Activated T-cell treated with anti-CD3 and anti-CD28 coated beads, Interleukin-2, amount 50 U/mL, for 48 hours (primary cell): Measurements from ENCODE around the gene ERMAP.

Experiments used
- DNase-seq, 2 experiments: peaks; one replicate each; pipeline ENCODE4 v3.0.0-alpha.2; 2020

Gene ERMAP, protein sequence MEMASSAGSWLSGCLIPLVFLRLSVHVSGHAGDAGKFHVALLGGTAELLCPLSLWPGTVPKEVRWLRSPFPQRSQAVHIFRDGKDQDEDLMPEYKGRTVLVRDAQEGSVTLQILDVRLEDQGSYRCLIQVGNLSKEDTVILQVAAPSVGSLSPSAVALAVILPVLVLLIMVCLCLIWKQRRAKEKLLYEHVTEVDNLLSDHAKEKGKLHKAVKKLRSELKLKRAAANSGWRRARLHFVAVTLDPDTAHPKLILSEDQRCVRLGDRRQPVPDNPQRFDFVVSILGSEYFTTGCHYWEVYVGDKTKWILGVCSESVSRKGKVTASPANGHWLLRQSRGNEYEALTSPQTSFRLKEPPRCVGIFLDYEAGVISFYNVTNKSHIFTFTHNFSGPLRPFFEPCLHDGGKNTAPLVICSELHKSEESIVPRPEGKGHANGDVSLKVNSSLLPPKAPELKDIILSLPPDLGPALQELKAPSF

DNA sequence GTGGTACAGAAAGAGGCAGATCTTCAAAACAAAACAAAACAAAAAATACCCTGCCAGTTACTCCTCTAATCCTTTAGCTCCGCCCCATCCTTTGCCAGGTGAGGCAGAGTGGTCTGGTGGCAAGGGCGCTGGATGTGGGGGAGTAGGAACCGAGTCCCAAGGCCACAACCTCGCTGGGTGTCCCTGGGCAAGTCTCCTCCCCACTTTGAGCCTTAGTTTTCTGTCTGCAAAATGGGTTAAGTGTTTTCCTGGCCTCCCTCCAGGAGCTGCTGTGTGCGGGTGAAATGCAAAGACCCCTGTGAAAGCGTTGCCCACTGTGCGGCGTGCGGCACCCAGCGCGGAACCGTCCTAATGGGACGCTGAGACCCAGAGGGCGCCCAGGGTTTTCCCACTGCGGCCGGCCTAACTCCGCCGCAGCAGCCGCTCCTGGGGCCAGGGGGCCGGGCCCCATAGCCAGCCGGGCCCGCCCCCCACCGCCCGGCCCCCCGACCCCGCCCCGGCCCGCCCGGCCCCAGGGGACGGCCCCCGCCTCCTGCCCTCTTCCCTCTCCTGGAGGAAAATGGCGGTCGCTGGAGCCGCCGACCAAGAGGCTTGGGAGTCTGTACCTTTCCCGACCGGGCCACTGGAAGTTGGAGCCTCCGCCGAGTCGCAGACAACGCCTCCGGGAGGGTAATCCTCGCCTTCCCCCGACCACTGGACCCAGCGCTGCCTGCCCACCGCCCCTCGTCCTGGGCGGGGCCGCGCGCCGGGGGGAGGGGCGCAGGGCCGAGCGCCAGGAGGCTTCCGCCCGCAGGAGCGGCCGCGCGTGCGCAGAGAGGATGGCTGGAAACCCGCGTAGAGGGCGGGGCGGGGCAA is at the start of gene ERMAP, which contains the start of gene SVBP:
Gene ERMAP (plus strand): TSS at position 538 of the 855 bp plus-strand sequence. CDS start 13,327 bp downstream, outside the sequence.
Gene SVBP (minus strand): TSS at position 813 of the 855 bp plus-strand sequence. CDS start 853 bp downstream, outside the sequence.
- DNase-seq = peak; percentile 94 to 96

- DNase-seq = no peak
These were observed 49.4 kb upstream of the ERMAP start for GRCh38 chr1:42767510-42768000.

DNA sequence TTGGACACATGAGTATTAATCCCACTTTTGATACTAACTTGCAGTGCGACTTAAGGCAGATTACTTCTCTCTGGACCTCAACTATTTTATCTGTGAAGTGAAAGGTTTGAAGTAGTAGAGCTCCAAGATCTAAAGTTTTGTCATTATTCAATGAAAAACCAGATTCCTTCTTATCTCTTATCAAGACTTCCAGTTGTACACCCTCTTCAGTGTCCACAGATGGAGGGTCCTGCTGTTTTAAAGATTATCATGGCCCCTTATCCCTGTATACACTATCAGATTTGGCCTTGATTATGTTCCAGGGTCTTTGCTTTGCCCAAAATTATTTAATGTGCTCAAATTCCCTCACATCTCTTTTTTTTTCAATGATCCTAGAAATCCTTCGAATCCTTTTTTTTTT is 48.8 kb upstream of the ERMAP start:
- no peak for DNase-seq

- DNase-seq = no peak
These were observed 47.1 kb upstream of the ERMAP start for GRCh38 chr1:42769811-42770210.

- DNase-seq = no peak
These were observed 43.5 kb upstream of the ERMAP start for GRCh38 chr1:42773420-42773819.

DNA sequence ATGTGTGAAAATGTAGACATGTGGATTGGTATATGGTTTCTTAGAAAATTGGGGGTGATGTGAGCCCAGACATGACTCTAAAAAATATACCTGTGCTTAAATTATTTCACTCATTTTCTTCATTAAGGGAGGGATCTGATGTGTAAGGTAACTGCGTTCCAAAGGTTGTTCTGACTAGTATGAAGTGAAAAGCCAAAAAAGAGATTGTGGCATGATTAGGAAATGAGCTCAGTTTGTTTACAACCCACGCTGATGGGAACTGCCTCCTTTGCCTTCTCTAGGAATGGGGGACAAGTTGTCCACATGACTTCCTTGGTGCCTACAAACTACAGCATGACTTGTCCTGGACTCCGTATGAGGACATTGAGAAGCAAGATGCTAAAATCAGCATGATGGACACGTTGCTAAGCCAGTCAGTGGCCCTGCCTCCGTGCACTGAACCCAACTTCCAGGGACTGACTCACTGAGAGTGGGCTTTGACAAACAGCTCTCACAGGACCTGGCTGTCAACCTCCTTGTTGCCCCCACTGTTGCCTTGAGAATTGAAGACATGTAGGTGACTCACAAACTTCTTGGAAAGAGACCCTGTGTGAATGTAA is 41.9 kb upstream of the ERMAP start:
- no peak for DNase-seq

DNA sequence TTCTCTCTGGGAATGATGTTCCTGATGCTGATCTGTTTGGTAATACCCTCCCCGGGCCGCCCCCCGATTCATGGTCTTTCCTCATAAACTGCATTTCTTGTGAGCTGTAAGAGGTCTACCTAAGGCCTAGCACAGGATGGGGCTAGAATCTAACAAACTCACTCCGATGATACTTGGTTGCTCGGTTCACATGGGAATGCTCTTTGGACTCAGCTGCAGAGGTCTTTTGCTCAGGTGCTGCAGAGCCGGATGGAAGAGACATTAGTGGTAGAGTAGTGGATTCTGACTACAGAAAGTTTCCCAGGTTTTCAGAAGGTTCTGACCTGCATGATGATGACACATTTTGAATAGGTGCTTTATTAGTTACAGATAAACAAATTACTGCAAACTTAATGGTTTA is 40.4 kb upstream of the ERMAP start:
- no peak for DNase-seq

DNA sequence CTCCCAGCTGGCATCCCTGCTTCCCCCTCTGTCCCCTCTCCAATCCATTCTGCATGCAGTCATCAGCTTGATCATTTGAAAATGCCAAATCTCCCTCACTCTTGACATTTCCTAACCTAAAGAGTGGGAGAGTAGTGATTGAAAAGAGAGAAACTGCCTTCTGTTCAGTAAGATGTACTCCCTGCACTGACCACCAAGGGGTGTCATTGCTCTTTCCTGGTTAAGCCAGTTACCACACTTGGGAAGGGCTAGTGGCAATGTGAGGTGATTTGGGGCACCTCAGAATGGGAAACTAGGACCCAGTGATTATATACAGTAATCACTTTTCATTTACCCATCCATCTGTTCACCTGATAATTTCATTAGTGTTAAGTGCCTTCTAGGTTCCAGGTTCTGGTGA is 39.1 kb upstream of the ERMAP start:
- peak in 1 of 2 experiments; percentile 38 for DNase-seq

DNA sequence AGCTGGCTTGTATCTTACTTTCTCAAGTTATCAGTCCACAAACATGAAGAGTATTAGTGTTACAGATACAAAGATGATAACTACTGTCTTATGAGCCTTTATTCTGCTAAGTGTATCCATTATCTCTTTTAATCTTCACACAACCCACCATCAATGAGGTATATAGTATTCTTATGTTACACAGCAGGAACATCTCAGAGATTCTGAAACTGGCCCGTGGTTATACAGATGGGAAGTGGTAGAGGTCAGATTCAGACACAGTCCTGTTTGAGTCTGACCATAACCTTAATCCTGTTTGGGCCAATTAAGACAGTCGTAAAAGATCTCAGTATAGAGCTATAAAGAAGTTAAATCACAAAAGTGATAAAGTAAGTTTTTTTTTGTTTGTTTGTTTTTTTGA is 37.2 kb upstream of the ERMAP start:
- DNase-seq = no peak

DNA sequence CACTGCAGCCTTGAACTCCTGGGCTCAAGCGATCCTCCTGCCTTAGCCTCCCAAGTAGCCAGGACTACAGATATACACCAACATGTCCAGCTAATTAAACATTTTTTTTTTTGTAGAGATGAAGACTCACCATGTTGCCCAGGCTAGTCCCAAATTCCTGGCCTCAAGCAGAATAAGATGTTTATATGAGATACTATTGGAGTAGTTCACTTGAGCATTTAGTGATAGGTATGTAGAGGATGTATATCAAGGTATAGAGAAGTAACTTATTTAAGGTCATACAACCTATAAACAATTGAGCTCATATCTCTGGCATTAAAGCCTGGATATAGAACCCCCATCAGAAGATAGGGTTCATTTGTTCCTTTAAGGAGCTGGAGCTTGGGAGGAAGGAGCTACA is 36.7 kb upstream of the ERMAP start:
- DNase-seq = no peak

GRCh38 chr1:42783092-42783491 is 33.8 kb upstream of the ERMAP start:
- DNase-seq = no peak

DNA sequence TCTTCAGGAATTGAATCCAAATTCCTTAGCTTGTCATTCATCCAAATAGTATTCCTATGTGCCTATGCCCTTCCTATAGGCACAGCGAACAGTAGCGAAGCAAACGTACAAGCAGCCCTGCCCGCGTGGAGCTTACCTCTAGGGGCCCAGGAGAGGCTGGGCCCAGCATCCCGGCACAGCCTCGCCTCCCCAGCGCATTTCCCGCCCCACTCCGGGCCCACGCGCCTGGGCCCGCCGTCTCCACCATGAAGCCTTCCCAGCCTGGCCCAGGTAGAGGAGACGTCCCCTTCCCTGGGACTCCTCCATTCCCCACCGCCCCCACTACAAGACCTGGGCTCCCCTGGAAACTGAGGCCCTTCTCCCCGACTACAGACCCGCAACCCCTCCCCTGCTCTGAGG is 32.4 kb upstream of the ERMAP start:
- DNase-seq = no peak

DNA sequence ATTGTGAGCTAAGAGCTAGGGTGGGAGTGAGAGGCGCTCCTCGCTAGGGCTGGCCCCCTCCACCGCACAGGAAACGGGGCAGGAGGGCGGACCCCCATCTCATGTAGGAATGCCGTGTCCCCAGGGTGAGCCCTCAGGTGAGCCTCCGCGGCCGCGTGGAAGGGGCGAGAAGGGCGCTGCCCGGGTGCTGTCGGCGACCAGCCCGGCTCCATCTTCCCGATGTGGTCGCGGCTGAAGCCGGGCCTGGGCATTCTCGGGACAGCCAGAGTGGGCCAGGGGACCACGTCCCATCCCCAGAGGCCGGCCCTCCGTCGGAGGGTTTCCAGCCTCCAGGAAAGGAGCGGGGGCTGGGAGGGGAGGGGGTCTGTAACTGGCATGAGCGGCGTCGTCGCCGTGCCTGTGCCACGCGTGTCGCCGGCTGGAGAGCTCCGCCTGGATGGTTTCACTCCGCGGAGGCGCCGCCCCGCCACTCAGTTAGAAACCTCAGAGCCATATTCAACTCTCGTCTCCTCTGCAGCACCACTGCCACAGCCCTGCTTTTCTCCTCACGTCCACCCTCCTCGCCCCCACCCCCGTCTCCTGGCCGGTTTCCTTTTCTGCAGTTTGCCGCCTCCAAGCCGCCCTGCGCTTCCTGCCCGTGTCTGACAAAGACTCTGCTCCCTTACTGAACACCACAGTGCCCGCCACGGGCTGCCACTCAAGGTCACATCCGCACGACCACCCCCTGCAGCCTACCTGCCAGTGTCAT is 31.8 kb upstream of the ERMAP start, which contains the start of gene TMEM269:
Gene TMEM269 (plus strand): TSS at position 46 of the 748 bp plus-strand sequence. CDS start 4,903 bp downstream, outside the sequence.
- DNase-seq = peak; percentile 50 to 64

DNA sequence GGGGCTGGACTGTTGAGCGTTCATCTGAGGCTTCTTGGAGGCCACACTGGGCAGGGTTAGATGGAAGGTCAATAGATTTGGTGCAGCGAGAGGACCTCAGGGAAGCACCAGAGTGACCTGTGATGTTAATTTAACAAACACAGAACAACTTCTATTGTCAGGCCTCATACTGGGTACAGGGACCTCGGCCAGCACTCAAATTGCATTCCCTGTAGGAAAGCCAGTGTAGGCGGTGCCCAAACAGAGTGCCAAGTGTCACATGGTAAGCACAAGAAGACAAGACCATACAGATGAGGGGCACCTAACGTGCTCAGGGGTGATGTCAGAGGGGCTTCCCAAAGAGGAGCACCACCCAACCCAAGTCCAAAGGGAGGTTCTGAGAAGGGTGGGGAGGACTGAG is 30.8 kb upstream of the ERMAP start:
- DNase-seq = no peak

GRCh38 chr1:42788021-42788420 is 28.9 kb upstream of the ERMAP start:
- DNase-seq = no peak

- DNase-seq = no peak
These were observed 23.1 kb upstream of the ERMAP start for GRCh38 chr1:42793824-42794223.

DNA sequence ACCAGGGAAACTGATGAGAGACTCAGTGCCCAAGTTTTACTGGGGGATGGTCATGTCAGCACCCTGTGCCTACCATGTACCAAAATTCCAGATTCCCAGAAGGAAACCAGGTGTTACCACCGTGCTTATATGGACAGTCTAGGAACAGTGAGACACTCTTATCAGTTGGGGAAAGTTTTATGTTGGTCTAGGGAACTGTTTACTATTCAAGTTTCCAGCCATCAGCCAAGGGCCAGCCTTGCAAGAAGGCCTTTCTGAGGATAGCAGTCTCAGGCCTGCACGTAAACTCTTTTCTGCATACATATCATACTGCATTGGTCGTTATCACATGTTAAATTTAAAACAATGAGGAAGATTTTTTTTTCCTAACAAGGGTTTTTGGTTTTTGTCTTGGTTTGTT is 19.5 kb upstream of the ERMAP start:
- DNase-seq = no peak

DNA sequence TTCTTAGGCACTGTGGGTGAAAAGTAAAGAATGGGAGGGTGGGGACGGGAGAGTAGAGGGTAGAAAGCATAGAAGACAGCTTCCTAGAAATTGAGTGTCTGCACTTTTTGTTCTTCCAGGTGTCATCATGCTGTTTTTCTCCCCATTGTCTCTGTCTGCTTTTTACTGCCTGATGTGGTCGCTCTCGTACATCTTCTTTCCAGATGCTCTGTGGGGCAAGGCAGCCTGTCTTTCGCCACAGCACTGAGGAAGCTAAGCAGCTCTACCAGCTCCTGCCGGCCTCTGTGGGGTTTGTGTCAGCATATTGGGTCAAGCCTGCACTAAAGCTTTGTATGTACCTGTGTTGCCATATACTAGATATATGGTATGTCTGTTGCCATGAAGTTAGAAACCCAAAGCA is 18.9 kb upstream of the ERMAP start:
- no peak for DNase-seq

DNA sequence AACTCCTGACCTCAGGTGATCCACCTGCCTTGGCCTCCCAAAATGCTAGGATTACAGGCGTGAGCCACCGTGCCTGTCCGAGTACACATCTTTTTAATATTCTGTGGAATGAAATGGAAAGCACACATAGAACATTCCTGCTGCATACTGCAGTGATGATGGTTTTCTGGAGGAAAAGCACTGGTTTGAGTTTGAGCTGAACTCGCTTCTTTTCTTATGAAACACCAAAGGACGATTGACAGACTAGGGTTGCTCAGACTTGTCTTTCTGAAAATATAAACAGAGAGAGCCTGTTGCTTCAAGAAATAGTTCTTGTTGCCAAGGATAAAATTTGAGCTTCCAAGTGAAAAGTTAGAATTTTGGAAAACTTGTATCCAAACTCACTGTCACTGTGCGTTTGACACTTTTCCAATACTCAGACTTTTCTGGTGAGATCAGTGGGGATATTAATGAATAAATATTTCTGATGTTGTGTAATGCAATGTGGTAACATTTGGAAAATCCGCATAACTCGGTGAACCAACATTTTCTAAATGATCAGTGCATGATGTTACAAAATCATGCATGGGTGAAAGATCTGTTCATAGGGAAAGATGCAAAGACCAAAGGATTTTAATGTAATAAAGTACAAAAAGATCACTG is 15.0 kb upstream of the ERMAP start:
- no peak for DNase-seq

- DNase-seq = no peak
These were observed 10.8 kb upstream of the ERMAP start for GRCh38 chr1:42806171-42806570.

DNA sequence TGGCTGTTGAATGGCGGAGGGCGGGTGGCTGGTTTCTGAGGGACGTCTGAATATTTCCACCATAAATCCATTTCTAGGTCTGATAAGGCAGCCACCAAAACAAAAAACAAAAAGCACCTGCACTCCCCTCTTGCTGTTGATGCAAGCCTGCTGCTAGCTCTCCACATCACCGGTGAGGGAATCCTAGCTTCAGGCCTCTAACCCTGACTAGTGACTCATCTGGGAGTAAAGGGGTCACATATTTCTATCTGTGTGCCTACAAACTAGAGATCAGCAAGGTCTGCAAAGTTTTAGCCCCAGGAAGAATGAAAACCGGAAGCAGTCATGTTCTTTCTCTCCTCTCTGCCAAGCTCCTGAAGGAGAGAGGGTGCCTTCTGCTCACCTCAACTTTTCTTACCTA is 10.3 kb upstream of the ERMAP start:
- DNase-seq = no peak
